ENCODE data around the gene ACTC1. TPM values are rescaled to one million over a fixed set of nuclear protein-coding genes. Genes with fewer than 3 reads are reported as not detected.

The ACTC1 gene
- 1 to 10 TPM; 1.6 to 2.1 TPM for total RNA-seq

- H3K9me3 ChIP-seq = no peaks in the 10 kb centered on the region
- H3K36me3 ChIP-seq (replicated peaks in 1 of 2; ENCODE audit: insufficient read depth in 1 of 2, low read depth in 2 of 2) = no peaks in the 10 kb centered on the region
- WGBS, 2 donors = 5 to 13% methylated on average over 33 to 39 of the region's 44 CpGs
- no peak within 1 kb of the TSS for H3K27ac ChIP-seq
- intact Hi-C loops (cut with DNase I) = no loop called here
- DNase-seq = peak; percentile 38 to 59 (median 48)
- H3K4me3 ChIP-seq = no peak within 1 kb of the TSS
- ATAC-seq = peak; percentile 84
- no peak for TF ChIP-seq POLR2A (IDR thresholded peaks at IDR 0.05)
- TF ChIP-seq CTCF (IDR thresholded peaks at IDR 0.05) = peak in 1 of 7 experiments; percentile 7
- no peaks in the 10 kb centered on the region for H3K27me3 ChIP-seq
- H3K4me1 ChIP-seq = peaks cover 18% of the 10 kb centered on the region
Measured at GRCh38 chr15:34795267-34796081, at the start of gene ACTC1. Gene ACTC1, minus strand, starts transcription at chr15:34795549. Its CDS starts 741 bp downstream, at chr15:34794808.

GRCh38 chr15:34841262-34841725 is 45.9 kb upstream of the ACTC1 start:
- H3K4me1 ChIP-seq = no peaks in the 10 kb centered on the region
- H3K4me3 ChIP-seq = no peak overlapping the region
- no peak for DNase-seq
- no peaks in the 10 kb centered on the region for H3K36me3 ChIP-seq (replicated peaks in 1 of 2; ENCODE audit: insufficient read depth in 1 of 2, low read depth in 2 of 2)
- TF ChIP-seq CTCF (IDR thresholded peaks at IDR 0.05) (no peak), POLR2A (IDR thresholded peaks at IDR 0.05) (no peak)
- intact Hi-C loops (cut with DNase I) = no loop called here
- ATAC-seq = no peak
- H3K9me3 ChIP-seq = no peaks in the 10 kb centered on the region
- no peak overlapping the region for H3K27ac ChIP-seq
- H3K27me3 ChIP-seq = no peaks in the 10 kb centered on the region

- DNase-seq (no peak), ATAC-seq (no peak)
- Histone ChIP-seq H3K27ac (no peak overlapping the region), H3K36me3 (replicated peaks in 1 of 2; ENCODE audit: insufficient read depth in 1 of 2, low read depth in 2 of 2) (no peaks in the 10 kb centered on the region), H3K27me3 (no peaks in the 10 kb centered on the region), H3K4me1 (no peaks in the 10 kb centered on the region), H3K4me3 (no peak overlapping the region), H3K9me3 (no peaks in the 10 kb centered on the region)
- no peak for TF ChIP-seq POLR2A (IDR thresholded peaks at IDR 0.05)
- TF ChIP-seq CTCF (IDR thresholded peaks at IDR 0.05) = no peak
- intact Hi-C loops (cut with DNase I) = no loop called here
- WGBS, 2 donors = 87 to 90% methylated on average over 3 of the region's 3 CpGs
Measured at GRCh38 chr15:34838282-34838681, 42.9 kb upstream of the ACTC1 start.

- Histone ChIP-seq H3K9me3 (no peaks in the 10 kb centered on the region), H3K4me1 (no peaks in the 10 kb centered on the region), H3K27ac (no peak overlapping the region), H3K27me3 (no peaks in the 10 kb centered on the region), H3K4me3 (no peak overlapping the region), H3K36me3 (replicated peaks in 1 of 2; ENCODE audit: insufficient read depth in 1 of 2, low read depth in 2 of 2) (no peaks in the 10 kb centered on the region)
- ATAC-seq = no peak
- intact Hi-C loops (cut with DNase I) = no loop called here
- TF ChIP-seq CTCF (IDR thresholded peaks at IDR 0.05) = no peak
- TF ChIP-seq POLR2A (IDR thresholded peaks at IDR 0.05) = no peak
- 64 to 66% methylated on average over 6 of the region's 6 CpGs for WGBS, 2 donors
- DNase-seq = no peak
Measured at GRCh38 chr15:34837246-34838016, 42.1 kb upstream of the ACTC1 start.

All from body of pancreas (tissue), 4 donors.